ENCODE results near the gene FSIP2. TPM values are rescaled to one million over a fixed set of nuclear protein-coding genes. Genes with fewer than 3 reads are reported as not detected.

The FSIP2 gene
- total and polyA plus RNA-seq, 10 of the 15 experiments (the other 5 are each of a cell fraction or from before 2014, with no cell fraction given) = 0.03 to 1.3 (median 0.13) TPM

DNA sequence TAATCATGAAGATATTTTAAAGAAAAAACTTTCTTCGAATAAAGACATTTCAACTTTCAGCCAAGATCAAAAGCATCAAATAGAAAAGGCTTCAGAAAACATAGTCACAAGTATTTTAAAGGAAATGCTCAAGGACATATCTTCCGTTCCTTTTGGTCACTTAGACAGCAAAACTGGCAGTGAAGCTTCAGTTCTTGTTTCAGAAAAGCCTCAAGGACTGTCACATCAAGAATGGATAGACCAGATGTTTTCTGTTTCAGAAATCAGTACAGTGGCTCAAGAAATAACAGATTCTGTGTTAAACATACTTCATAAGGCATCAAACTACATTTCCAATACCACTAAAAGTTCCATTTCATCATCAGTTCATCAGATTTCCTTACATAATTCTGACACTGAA lies 51.8 kb downstream of the FSIP2 start:
- H3K4me2 ChIP-seq (ENCODE audit: control insufficient read depth, insufficient read depth) = no peak overlapping the region
- BruUV-seq (replicated peaks) = no TSS peak
- no peak overlapping the region for H3K27ac ChIP-seq (ENCODE audit: control insufficient read depth, insufficient read depth)
- FAIRE-seq = peak; percentile 70
- ChIA-PET SMC1A (ENCODE audit: uncharacterized antibody, unreplicated experiment) (interaction anchor here (1.2 to 1.3 kb wide), 3 partner anchors 9 to 10 kb away, joined by 4 to 7 read pairs (median 6); no protein-coding TSS in a partner anchor), POLR2A (no interaction called here), RAD21 (ENCODE audit: unreplicated experiment) (no interaction called here), CTCF (no interaction called here)
- no peaks in the 10 kb centered on the region for H4K20me1 ChIP-seq (ENCODE audit: control insufficient read depth, insufficient read depth)
- H3K4me1 ChIP-seq (ENCODE audit: control insufficient read depth, insufficient read depth, low read length) = no peaks in the 10 kb centered on the region
- WGBS (ENCODE audit: insufficient coverage, insufficient replicate concordance, low lambda C conversion rate, missing lambda C conversion rate) = 0% methylated on average over 2 of the region's 2 CpGs
- no peak for TF ChIP-seq LARP7 (IDR thresholded peaks at IDR 0.05)
- TF ChIP-seq FOXK2 (IDR thresholded peaks at IDR 0.05) = no peak
- TF ChIP-seq ASH2L (IDR thresholded peaks at IDR 0.05; ENCODE audit: borderline replicate concordance, low read depth) = no peak
- no peak for TF ChIP-seq HDGF (IDR thresholded peaks at IDR 0.05)
- no peak for TF ChIP-seq MEF2A (IDR thresholded peaks at IDR 0.05; ENCODE audit: insufficient read depth, low read depth, low read length)
- TF ChIP-seq POLR2A (IDR thresholded peaks at IDR 0.05; ENCODE audit: low read depth, low read length) = no peak
- TF ChIP-seq RAD51 (IDR thresholded peaks at IDR 0.05) = no peak
- no peak for TF ChIP-seq SIN3A (IDR thresholded peaks at IDR 0.05; ENCODE audit: low read depth, low read length)
- TF ChIP-seq RB1 (IDR thresholded peaks at IDR 0.05; ENCODE audit: borderline replicate concordance) = no peak
- no peak for TF ChIP-seq TARDBP (IDR thresholded peaks at IDR 0.05; ENCODE audit: borderline replicate concordance)
- TF ChIP-seq KDM1A (IDR thresholded peaks at IDR 0.05; ENCODE audit: borderline replicate concordance) = no peak
- no peak for TF ChIP-seq RFX5 (IDR thresholded peaks at IDR 0.05; ENCODE audit: low read depth, low read length)
- TF ChIP-seq, protein P1, sequence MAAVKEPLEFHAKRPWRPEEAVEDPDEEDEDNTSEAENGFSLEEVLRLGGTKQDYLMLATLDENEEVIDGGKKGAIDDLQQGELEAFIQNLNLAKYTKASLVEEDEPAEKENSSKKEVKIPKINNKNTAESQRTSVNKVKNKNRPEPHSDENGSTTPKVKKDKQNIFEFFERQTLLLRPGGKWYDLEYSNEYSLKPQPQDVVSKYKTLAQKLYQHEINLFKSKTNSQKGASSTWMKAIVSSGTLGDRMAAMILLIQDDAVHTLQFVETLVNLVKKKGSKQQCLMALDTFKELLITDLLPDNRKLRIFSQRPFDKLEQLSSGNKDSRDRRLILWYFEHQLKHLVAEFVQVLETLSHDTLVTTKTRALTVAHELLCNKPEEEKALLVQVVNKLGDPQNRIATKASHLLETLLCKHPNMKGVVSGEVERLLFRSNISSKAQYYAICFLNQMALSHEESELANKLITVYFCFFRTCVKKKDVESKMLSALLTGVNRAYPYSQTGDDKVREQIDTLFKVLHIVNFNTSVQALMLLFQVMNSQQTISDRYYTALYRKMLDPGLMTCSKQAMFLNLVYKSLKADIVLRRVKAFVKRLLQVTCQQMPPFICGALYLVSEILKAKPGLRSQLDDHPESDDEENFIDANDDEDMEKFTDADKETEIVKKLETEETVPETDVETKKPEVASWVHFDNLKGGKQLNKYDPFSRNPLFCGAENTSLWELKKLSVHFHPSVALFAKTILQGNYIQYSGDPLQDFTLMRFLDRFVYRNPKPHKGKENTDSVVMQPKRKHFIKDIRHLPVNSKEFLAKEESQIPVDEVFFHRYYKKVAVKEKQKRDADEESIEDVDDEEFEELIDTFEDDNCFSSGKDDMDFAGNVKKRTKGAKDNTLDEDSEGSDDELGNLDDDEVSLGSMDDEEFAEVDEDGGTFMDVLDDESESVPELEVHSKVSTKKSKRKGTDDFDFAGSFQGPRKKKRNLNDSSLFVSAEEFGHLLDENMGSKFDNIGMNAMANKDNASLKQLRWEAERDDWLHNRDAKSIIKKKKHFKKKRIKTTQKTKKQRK (IDR thresholded peaks at IDR 0.05; ENCODE audit: low read depth, low read length) = no peak
- TF ChIP-seq IRF4 (IDR thresholded peaks at IDR 0.05; ENCODE audit: low read depth, low read length) = no peak
- TF ChIP-seq, protein P2, sequence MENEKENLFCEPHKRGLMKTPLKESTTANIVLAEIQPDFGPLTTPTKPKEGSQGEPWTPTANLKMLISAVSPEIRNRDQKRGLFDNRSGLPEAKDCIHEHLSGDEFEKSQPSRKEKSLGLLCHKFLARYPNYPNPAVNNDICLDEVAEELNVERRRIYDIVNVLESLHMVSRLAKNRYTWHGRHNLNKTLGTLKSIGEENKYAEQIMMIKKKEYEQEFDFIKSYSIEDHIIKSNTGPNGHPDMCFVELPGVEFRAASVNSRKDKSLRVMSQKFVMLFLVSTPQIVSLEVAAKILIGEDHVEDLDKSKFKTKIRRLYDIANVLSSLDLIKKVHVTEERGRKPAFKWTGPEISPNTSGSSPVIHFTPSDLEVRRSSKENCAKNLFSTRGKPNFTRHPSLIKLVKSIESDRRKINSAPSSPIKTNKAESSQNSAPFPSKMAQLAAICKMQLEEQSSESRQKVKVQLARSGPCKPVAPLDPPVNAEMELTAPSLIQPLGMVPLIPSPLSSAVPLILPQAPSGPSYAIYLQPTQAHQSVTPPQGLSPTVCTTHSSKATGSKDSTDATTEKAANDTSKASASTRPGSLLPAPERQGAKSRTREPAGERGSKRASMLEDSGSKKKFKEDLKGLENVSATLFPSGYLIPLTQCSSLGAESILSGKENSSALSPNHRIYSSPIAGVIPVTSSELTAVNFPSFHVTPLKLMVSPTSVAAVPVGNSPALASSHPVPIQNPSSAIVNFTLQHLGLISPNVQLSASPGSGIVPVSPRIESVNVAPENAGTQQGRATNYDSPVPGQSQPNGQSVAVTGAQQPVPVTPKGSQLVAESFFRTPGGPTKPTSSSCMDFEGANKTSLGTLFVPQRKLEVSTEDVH (IDR thresholded peaks at IDR 0.05; ENCODE audit: low read depth, partially characterized antibody) = no peak
- TF ChIP-seq ZNF592 (IDR thresholded peaks at IDR 0.05) = no peak
- H3K27me3 ChIP-seq (replicated peaks in 1 of 2; ENCODE audit: control insufficient read depth in 2 of 2, insufficient read depth in 2 of 2, low read length in 1 of 2) = no peaks in the 10 kb centered on the region
- in situ Hi-C loops (cut with MboI) (no loop called here), intact Hi-C loops (cut with micrococcal nuclease; ENCODE audit: unreplicated experiment) (loop anchor here (10.0 kb wide), 1 partner anchor 654 kb away; no protein-coding TSS in a partner anchor)
- DNase-seq (ENCODE audit: low read depth, low spot score) = no peak
- no peak overlapping the region for H3K9ac ChIP-seq (ENCODE audit: control insufficient read depth, insufficient read depth, low read length)
- no peaks in the 10 kb centered on the region for H3K79me2 ChIP-seq (ENCODE audit: control insufficient read depth, insufficient read depth, low read length)
- peak; percentile 44 for ATAC-seq
- no peak overlapping the region for H2AFZ ChIP-seq (ENCODE audit: control insufficient read depth, low read depth, low read length)
- H3K36me3 ChIP-seq (ENCODE audit: control insufficient read depth in 2 of 2, insufficient read depth in 2 of 2, low read length in 1 of 2) = no peaks in the 10 kb centered on the region
- H3K4me3 ChIP-seq = no peak overlapping the region
- no peaks in the 10 kb centered on the region for H3K9me3 ChIP-seq (replicated peaks; ENCODE audit: control insufficient read depth, insufficient read depth, low read length)
